ENCODE measurements around the gene FRAS1. TPM values are rescaled to one million over a fixed set of nuclear protein-coding genes. Genes with fewer than 3 reads are reported as not detected.
A peak's percentile ranks its signal among the peaks of the same experiment; 100 is the strongest.

Gene FRAS1
- total and polyA plus RNA-seq, 9 of the 15 experiments (the other 6 are each of a cell fraction or from before 2014, with no cell fraction given): under 0.01 to 0.11 (median 0.04) TPM; not detected in 2

GRCh38 chr4:78199984-78200383 lies 142.9 kb downstream of the FRAS1 start:
- 0% methylated on average over 1 of the region's 1 CpG for WGBS (ENCODE audit: insufficient coverage, low coverage, missing lambda C conversion rate)
- DNase-seq (ENCODE audit: extremely low read depth in 1 of 4, low spot score in 3 of 4) (no peak), ATAC-seq (no peak), FAIRE-seq (no peak)
- no peaks in the 10 kb centered on the region for H3K4me1 ChIP-seq (replicated peaks in 1 of 2; ENCODE audit: control insufficient read depth in 2 of 2, insufficient read depth in 2 of 2, low read length in 2 of 2)
- no peak overlapping the region for H2AFZ ChIP-seq (ENCODE audit: low read depth, low read length)
- intact Hi-C loops (cut with micrococcal nuclease): loop anchor here (10.0 kb wide), 1 partner anchor 315 kb away; no protein-coding TSS in a partner anchor
- POLR2A ChIA-PET: no interaction called here
- no peaks in the 10 kb centered on the region for H4K20me1 ChIP-seq (replicated peaks; ENCODE audit: control insufficient read depth, insufficient read depth, low read length)
- H3K4me2 ChIP-seq (ENCODE audit: insufficient read depth, low read length): no peak overlapping the region
- BruUV-seq (replicated peaks): no TSS peak
- H3K36me3 ChIP-seq (ENCODE audit: control insufficient read depth, insufficient read depth, low read length): no peaks in the 10 kb centered on the region
- H3K27me3 ChIP-seq (ENCODE audit: control insufficient read depth in 2 of 2, insufficient read depth in 2 of 2, low read length in 2 of 2): no peaks in the 10 kb centered on the region; a peak in 1 of 5 replicates
- no peak overlapping the region for H3K27ac ChIP-seq (ENCODE audit: extremely low read depth, low read depth, low read length)
- H3K9me3 ChIP-seq (replicated peaks; ENCODE audit: control insufficient read depth, insufficient read depth, low read depth, low read length): no peaks in the 10 kb centered on the region
- CTCF ChIA-PET (ENCODE audit: low intra/inter-chr PET ratio): no interaction called here
- in situ Hi-C loops (cut with MboI): no loop called here
- H3K9me1 ChIP-seq (ENCODE audit: control insufficient read depth, insufficient read depth, low read length): no peaks in the 10 kb centered on the region
- no peak overlapping the region for H3K4me3 ChIP-seq
- no peaks in the 10 kb centered on the region for H3K79me2 ChIP-seq (ENCODE audit: control insufficient read depth, insufficient read depth, low read length)
- no peak overlapping the region for H3K9ac ChIP-seq (ENCODE audit: insufficient read depth in 1 of 2, low read depth in 2 of 2, low read length in 2 of 2)
- TF ChIP-seq L3MBTL2 (IDR thresholded peaks at IDR 0.05) (peak; percentile 18; the same call in 1 of the 2 replicates), ZNF764 (CRISPR knock-in tag; IDR thresholded peaks at IDR 0.05; ENCODE audit: low read depth) (no peak), DDX20 (tag; IDR thresholded peaks at IDR 0.05; ENCODE audit: low read depth) (no peak), ZNF239 (CRISPR knock-in tag; IDR thresholded peaks at IDR 0.05) (peak; percentile 98), CEBPG (CRISPR knock-in tag; IDR thresholded peaks at IDR 0.05) (no peak), CEBPG (tag; conservative IDR thresholded peaks at IDR 0.05 in 1 of 2, IDR thresholded peaks at IDR 0.05 in 1 of 2) (peak; percentile 26 to 68; a peak in 3 of 4 replicates), RCOR1 (IDR thresholded peaks at IDR 0.05; ENCODE audit: borderline replicate concordance in 1 of 2, low read depth in 2 of 2, low read length in 2 of 2) (no peak), ZNF518B (CRISPR knock-in tag; IDR thresholded peaks at IDR 0.05) (no peak), PBX2 (CRISPR knock-in tag; IDR thresholded peaks at IDR 0.05; ENCODE audit: low read depth) (no peak), PBX2 (tag; conservative IDR thresholded peaks at IDR 0.05; ENCODE audit: low read depth) (0 out of 2 replicates have a peak, but pooled peaks have one; percentile 32), RBM34 (IDR thresholded peaks at IDR 0.05; ENCODE audit: borderline replicate concordance, insufficient read depth, low read length) (no peak), ATF3 (IDR thresholded peaks at IDR 0.05) (peak; percentile 38; the same call in 1 of the 2 replicates), ATF3 (CRISPR knock-in tag; conservative IDR thresholded peaks at IDR 0.05) (no peak)
